Superior temporal gyrus (tissue), 1 donor: ENCODE measurements around the gene SLC7A4.
"Not testable (repeated sequence)": the region's sequence is repeated elsewhere in the genome, so short reads cannot be mapped to it uniquely, and the experiment has no call there.

Source experiments
- DNase-seq: peaks from one replicate; pipeline ENCODE4 v3.0.0-alpha.2; 2016; ENCODE audit errors: extremely low spot score

SLC7A4 gene, protein sequence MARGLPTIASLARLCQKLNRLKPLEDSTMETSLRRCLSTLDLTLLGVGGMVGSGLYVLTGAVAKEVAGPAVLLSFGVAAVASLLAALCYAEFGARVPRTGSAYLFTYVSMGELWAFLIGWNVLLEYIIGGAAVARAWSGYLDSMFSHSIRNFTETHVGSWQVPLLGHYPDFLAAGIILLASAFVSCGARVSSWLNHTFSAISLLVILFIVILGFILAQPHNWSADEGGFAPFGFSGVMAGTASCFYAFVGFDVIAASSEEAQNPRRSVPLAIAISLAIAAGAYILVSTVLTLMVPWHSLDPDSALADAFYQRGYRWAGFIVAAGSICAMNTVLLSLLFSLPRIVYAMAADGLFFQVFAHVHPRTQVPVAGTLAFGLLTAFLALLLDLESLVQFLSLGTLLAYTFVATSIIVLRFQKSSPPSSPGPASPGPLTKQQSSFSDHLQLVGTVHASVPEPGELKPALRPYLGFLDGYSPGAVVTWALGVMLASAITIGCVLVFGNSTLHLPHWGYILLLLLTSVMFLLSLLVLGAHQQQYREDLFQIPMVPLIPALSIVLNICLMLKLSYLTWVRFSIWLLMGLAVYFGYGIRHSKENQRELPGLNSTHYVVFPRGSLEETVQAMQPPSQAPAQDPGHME

GRCh38 chr22:21032037-21032867 lies at the start of gene SLC7A4:
SLC7A4 (minus strand) TSS chr22:21032561; CDS start chr22:21031812, 749 bp downstream.
- DNase-seq, result no peak

GRCh38 chr22:21080435-21081137 lies 48.2 kb upstream of the SLC7A4 start:
- DNase-seq, result no peak

DNA sequence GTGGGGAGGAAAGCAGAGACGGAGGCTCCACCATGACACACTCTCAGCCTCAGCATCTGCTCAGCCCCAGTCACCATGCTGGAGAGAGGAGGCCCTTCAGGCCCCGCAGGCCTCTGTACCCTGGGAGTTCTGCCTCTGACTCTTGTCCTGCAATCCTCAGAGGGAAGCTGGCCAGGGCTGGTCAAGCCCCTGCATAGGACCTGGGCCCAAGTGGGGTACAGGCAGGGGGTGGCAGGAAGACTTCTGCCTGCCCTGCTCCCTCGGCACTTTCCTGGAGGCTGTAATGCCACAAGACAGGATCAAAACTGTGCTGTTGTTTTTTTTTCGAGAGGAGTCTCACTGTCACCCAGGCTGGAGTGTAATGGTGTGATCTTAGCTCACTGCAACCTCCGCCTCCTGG lies 47.1 kb upstream of the SLC7A4 start:
- no peak for DNase-seq

GRCh38 chr22:21078916-21079315 lies 46.6 kb upstream of the SLC7A4 start:
- no peak for DNase-seq

GRCh38 chr22:21077884-21078508 lies 45.6 kb upstream of the SLC7A4 start:
- no peak for DNase-seq

DNA sequence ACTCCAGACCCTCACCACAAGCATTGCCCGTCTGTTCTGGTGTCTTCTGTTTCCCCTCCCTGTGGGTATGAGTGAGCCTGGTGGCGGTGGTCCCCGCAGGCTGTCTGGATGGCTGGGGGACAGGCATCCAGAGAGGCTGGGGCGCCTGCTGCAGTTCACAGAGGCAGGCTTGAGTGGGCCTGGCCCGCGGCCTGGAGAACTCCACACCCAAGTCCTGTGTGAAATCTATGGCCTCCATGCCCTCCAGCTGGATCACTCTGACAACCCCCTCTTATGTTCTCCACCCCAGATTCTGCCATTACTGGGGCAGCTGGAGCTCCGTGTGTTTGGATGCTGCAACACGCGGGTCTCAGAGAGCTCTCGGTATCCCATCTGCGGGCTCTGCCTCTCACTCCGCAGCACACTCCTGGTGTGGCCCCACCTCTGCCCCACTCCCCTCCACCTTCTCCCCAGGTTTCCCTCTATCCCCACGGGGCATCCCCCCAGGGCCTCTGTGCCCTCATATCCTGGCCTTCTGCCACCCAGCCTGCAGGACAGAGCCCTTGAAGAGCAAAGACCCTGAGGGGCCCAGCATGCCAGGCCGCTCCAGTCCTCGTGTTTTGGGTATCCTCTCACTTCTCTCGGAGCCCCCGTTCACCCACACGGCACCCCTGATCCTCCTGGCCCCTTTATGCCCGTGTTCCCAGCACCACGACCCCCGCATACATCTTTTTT lies 44.7 kb upstream of the SLC7A4 start:
- no peak for DNase-seq

- no peak for DNase-seq
Measured at GRCh38 chr22:21075516-21076138, 43.3 kb upstream of the SLC7A4 start.

DNA sequence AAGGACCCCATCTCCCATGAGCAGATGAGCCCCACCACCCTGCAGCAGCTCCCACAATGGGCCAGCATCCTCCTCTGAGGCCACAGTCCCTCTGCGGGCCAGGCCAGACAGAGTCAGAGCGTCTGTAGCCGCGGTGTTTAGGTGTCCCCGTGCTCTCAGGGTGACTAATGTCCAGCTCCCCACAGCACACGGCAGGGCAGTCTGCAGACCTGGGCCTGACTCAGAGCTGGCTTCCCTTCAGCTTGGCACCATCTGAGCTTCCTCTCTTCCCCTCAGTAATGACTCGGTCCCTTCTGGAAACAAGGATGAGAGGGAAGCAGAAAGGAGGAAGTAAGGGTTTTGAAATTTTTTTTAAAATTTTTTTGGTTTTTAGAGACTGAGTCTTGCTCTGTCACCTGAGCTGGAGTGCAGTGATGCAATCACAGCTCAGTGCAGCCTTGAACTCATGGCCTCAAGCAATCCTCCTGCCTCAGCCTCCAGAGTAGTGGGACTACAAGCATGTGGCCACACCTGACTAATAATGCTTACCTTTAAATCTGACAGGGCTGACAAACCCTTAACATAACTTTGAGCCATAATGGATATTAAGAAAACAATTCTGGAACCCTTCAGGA lies 41.8 kb upstream of the SLC7A4 start:
- DNase-seq, result no peak

DNA sequence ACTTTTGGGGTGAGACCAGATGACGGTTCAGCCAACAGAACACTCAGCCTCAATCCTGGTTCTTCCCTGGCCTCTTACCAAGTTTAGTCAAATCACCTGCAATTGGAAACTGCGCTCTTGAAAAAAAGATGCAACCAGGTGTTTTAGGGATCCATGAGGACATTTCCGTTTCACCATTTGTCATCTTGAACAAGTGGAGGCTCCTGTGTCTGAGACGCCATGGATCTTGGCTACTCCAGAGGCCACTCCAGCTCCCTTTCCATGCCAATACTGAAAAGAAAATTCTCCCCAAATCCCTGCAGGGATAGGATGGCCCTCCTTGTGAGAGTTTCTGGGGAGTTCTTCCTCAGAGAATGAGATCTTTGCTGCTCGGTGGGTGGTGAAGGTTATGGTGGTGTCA lies 41.1 kb upstream of the SLC7A4 start:
- DNase-seq, result no peak

DNA sequence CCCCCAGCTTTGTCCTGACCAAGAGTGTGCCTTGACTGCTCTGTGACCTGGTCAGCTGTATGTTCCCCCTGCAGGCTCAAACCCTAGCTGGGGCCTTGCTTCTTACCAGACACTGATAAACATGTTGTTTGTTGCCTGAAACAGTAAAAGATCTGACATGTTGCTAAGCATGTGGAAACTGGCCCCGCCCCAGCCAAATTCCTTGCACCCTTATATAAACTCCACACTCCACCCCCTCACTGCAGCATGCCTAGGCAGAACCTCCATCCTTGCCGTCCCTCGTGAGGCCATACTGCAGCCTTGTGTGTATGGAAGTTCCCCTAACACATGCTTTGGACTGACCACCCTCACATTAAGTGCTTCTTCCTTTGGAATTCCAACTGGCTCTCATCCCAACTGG lies 40.7 kb upstream of the SLC7A4 start:
- no peak for DNase-seq

DNA sequence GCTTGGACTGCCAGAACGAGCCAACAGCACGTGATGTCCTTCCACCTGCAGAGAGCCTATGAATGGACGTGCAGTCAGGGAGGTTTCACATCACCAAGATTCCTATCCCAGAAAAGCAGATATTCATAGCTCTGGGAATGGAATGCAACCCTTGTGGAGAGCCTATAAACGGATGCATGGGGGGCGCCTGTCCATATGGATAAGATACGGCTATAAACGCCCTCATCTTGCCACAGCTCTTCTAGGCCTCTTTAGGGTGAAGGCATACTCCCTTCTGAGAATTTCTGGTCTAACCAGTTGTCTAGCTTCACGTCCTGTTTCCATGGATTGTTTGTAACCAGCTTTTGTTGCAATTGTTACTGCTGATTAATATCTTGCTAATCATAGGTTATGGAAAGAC lies 39.4 kb upstream of the SLC7A4 start:
- not testable (repeated sequence) for DNase-seq

DNA sequence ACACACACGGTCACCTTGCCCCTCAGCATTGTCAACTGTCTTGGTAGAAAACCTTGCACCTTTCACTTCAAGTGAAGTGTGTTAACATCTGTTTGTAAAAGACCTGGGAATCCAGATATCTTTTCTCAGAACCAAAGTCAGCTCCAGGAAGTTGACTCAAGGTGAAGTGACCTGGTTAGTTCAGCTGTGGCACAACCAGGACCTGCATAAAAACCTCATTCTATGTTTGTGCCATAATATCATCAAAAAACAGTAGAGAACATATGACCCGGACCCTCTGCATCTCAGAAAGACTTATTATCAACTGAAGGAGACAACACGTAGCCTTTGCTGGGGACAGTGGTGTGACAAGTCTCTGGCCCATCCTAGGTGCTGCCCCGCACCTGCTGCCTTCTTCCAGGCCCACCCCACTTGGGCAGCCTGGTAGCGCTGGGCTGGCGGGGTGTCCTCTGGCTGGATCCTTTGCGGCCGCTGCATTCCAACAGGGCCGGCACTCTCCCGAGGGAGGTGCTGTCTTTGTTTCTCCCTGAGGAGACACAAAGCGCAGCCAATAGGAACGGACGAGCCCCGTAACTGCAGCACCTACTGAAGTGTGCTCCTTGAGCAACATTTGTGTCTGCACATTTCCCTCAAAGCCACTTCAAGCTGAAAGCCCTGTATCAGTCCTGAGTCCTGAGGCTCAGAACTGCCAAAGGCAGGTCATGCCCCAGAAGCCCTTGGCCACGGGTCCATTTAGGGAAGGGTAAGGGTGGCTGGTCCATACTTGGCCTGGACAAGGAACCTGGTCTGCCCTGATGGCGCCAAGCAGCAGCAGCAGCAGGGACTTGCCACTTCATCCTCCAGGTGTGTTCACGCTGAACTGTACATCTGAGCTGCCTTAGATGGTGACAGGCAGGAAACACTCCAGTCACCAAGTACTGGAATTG lies 38.6 kb upstream of the SLC7A4 start:
- DNase-seq, result no peak

DNA sequence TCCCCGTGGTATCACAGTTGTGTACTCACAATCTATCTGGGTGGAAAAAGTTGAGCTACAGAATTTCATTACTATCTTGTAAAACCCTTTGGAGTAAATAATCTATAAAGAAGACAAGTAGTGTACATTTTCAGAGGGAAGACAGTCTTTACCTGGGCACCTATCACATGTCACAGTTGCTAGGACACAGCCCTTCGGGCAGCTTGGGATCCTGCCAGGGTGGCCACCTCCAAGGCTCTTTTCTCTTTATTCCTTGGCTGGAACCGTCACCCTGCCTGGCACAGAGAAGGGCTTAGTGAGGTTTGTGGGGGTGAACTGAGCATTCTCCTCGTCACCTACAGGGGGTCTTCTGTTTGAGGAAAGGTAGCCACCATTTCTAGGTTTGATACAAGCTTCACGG lies 37.0 kb upstream of the SLC7A4 start:
- no peak for DNase-seq

- DNase-seq, result no peak
Measured at GRCh38 chr22:21068681-21069276, 36.4 kb upstream of the SLC7A4 start.

- DNase-seq, result no peak
Measured at GRCh38 chr22:21067901-21068680, 35.7 kb upstream of the SLC7A4 start.

GRCh38 chr22:21067075-21067900 lies 34.9 kb upstream of the SLC7A4 start:
- no peak for DNase-seq
